ENCODE measurements around the gene RAB34. TPM values are rescaled to one million over a fixed set of nuclear protein-coding genes. Genes with fewer than 3 reads are reported as not detected.

Gene RAB34
- total RNA-seq, 1 donor from 2014 or later = 153 TPM

DNA sequence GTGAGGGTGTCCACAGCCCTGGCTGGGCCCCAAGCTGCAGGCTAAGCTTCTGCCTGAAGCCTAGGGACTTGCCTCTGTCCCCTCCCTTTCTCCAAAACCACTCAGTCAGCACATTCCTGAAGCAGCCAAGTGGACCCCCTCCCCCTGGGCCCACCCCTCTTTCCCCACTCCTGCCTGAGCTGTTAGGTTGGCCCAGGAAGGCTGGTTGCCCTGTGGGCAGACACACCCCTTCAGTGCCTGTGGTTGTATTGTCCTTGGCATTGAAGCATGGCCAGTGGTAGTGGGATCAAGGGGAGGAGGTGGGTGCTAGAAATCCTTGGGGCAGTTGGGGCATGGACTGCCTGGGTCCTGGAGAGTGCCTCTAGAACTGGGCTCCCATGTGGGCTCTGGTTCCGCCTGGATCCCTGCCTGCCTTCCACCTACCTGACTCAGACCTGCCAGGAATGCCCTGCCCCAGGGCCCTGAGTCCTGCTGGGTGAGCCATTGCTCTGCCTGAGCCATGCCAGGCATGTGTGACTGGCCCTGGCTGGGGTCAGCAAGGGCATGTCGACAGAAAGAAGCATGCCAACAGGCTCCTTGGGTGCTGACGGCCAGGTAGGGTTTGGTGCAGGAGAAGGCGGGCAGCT lies 28.2 kb upstream of the RAB34 start:
- peaks cover 9% of the 10 kb centered on the region for H3K36me3 Mint-ChIP-seq (ENCODE audit: unreplicated experiment)

GRCh38 chr17:28744972-28745785 lies 27.5 kb upstream of the RAB34 start:
- Mint-ChIP-seq H3K27ac (ENCODE audit: unreplicated experiment) (peak overlapping the region; percentile 89), H3K4me1 (ENCODE audit: unreplicated experiment) (peaks cover 39% of the 10 kb centered on the region), H3K36me3 (ENCODE audit: unreplicated experiment) (peaks cover 9% of the 10 kb centered on the region), H3K9me3 (ENCODE audit: unreplicated experiment) (no peaks in the 10 kb centered on the region), H3K4me3 (ENCODE audit: unreplicated experiment) (peak overlapping the region; percentile 89), H3K27me3 (ENCODE audit: unreplicated experiment) (no peaks in the 10 kb centered on the region)
- peak; percentile 86 for DNase-seq (ENCODE audit: extremely low spot score, unreplicated experiment)
- no peak for TF ChIP-seq CTCF (IDR thresholded peaks at IDR 0.05)

More for the DNA sequence above, 28.2 kb upstream of the RAB34 start:
- Mint-ChIP-seq H3K27ac (ENCODE audit: unreplicated experiment) (peak overlapping the region; percentile 89), H3K27me3 (ENCODE audit: unreplicated experiment) (no peaks in the 10 kb centered on the region), H3K4me3 (ENCODE audit: unreplicated experiment) (peak overlapping the region; percentile 89), H3K4me1 (ENCODE audit: unreplicated experiment) (peaks cover 39% of the 10 kb centered on the region), H3K9me3 (ENCODE audit: unreplicated experiment) (no peaks in the 10 kb centered on the region)
- no peak for TF ChIP-seq CTCF (IDR thresholded peaks at IDR 0.05)
- DNase-seq (ENCODE audit: extremely low spot score, unreplicated experiment) = no peak

DNA sequence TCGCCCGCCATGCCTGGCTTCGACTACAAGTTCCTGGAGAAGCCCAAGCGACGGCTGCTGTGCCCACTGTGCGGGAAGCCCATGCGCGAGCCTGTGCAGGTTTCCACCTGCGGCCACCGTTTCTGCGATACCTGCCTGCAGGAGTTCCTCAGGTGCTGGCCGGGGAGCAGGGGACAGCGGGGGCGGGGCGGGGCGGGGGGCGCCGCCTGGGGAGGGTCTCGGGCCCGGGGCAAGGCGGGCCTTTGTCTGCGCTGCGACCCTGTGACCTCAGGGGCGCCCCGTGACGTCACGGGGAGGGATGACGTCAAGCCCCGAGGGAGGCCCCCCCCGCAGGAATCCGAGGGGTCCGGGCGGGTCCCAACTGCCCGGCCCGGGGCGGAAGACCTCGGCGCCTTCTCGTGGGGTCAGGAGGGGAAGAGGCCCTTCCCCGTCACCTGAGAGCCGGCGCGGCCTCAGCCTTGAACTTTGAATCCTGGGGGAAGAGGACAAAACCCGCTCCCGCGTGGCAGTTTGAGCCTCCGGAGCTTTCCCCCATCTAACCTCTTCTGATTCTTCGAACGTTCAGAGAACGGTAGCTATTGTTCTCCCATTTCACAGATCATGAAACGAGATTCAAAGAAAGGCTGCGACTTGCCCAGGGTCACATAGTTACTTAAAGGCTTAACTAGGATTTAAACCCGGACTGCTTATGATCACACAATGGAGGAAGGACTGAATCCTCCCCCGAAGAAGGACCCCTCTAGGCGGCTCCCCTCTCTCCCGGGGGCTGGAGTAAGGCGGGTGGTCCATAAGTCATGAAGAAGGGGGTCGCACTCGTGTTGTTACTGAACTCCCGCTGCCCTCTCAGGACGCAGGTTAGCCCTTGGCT lies 26.7 kb upstream of the RAB34 start:
- Mint-ChIP-seq H3K36me3 (ENCODE audit: unreplicated experiment) (peaks cover 9% of the 10 kb centered on the region), H3K4me1 (ENCODE audit: unreplicated experiment) (peaks cover 39% of the 10 kb centered on the region), H3K9me3 (ENCODE audit: unreplicated experiment) (no peaks in the 10 kb centered on the region), H3K4me3 (ENCODE audit: unreplicated experiment) (peak overlapping the region; percentile 89), H3K27ac (ENCODE audit: unreplicated experiment) (peak overlapping the region; percentile 89), H3K27me3 (ENCODE audit: unreplicated experiment) (no peaks in the 10 kb centered on the region)
- peak; percentile 86 for DNase-seq (ENCODE audit: extremely low spot score, unreplicated experiment)
- no peak for TF ChIP-seq CTCF (IDR thresholded peaks at IDR 0.05)

GRCh38 chr17:28743243-28744103 lies 25.8 kb upstream of the RAB34 start, which contains the start of gene TRAF4:
TRAF4 (plus strand) TSS chr17:28744011; CDS start chr17:28744113, 102 bp downstream.
- H3K9me3 Mint-ChIP-seq (ENCODE audit: unreplicated experiment) = no peaks in the 10 kb centered on the region
- TF ChIP-seq CTCF (IDR thresholded peaks at IDR 0.05) = peak; percentile 34
- peak within 1 kb of the TSS; percentile 89 for H3K27ac Mint-ChIP-seq (ENCODE audit: unreplicated experiment)
- peaks cover 6% of the 10 kb centered on the region for H3K36me3 Mint-ChIP-seq (ENCODE audit: unreplicated experiment)
- peak within 1 kb of the TSS; percentile 89 for H3K4me3 Mint-ChIP-seq (ENCODE audit: unreplicated experiment)
- no peaks in the 10 kb centered on the region for H3K27me3 Mint-ChIP-seq (ENCODE audit: unreplicated experiment)
- peaks cover 33% of the 10 kb centered on the region for H3K4me1 Mint-ChIP-seq (ENCODE audit: unreplicated experiment)
- DNase-seq (ENCODE audit: extremely low spot score, unreplicated experiment) = peak; percentile 94

Measured in osteocyte (in vitro differentiated cells).